Activated naive CD4-positive, alpha-beta T cell treated with anti-CD3 and anti-CD28 coated beads, Interleukin-2, amount 50 U/mL, for 72 hours (primary cell): ENCODE results near the gene TBC1D20. TPM values are rescaled to one million over a fixed set of nuclear protein-coding genes. Genes with fewer than 3 reads are reported as not detected.
"Not testable (repeated sequence)": the region's sequence is repeated elsewhere in the genome, so short reads cannot be mapped to it uniquely, and the experiment has no call there.

Experiments used
- ATAC-seq, 2 donors: fragments of 150-1000 bp; cut with Tn5 transposase; 2 replicates each; pipeline ENCODE4 v1.10.0; 2021; ENCODE audit warnings: mild to moderate bottlenecking in 2 of 2, moderate library complexity in 2 of 2
- DNase-seq, 2 donors: peaks; one replicate each; pipeline ENCODE4 v3.0.0; 2021 to 2022; ENCODE audit warnings: low spot score in 2 of 2
- H3K27ac Mint-ChIP-seq, 2 donors: one replicate each; pipeline ENCODE4 v1.8.0; 2022; ENCODE audit warnings: mild to moderate bottlenecking in 2 of 2, mixed read lengths in 2 of 2
- H3K36me3 Mint-ChIP-seq, 2 donors: one replicate each; pipeline ENCODE4 v1.8.0; 2022; ENCODE audit warnings: mixed read lengths in 2 of 2
- H3K9me3 Mint-ChIP-seq, 2 donors: one replicate each; pipeline ENCODE4 v1.8.0; 2022; ENCODE audit warnings: mixed read lengths in 2 of 2
- total RNA-seq, 2 donors: library from RNA; stranded (reverse); gene quantifications; one replicate each; pipeline ENCODE4 v1.2.3, GENCODE V29; 2022

Gene TBC1D20
- 10 to 100 TPM; 20.2 to 23.9 TPM for total RNA-seq

- ATAC-seq (peak; percentile 97 to 98), DNase-seq (peak; percentile 87 to 90)
- Mint-ChIP-seq H3K36me3 (peaks cover 5 to 12% of the 10 kb centered on the region in 2 donors), H3K27ac (peak within 1 kb of the TSS; percentile 93 to 95), H3K9me3 (peaks cover 0 to 4% of the 10 kb centered on the region in 2 donors)
These were observed at the start of gene TBC1D20 for GRCh38 chr20:462199-462991. TBC1D20 (minus strand) TSS chr20:462533; CDS start chr20:462405, 128 bp downstream.

- ATAC-seq, H3K9me3 Mint-ChIP-seq, DNase-seq, H3K27ac Mint-ChIP-seq: not testable (repeated sequence)
- peaks cover 7 to 11% of the 10 kb centered on the region in 2 donors for H3K36me3 Mint-ChIP-seq
These were observed 48.2 kb upstream of the TBC1D20 start for GRCh38 chr20:510328-511057.

- H3K27ac Mint-ChIP-seq, H3K9me3 Mint-ChIP-seq, ATAC-seq, H3K36me3 Mint-ChIP-seq, DNase-seq: not testable (repeated sequence)
These were observed 46.0 kb upstream of the TBC1D20 start for GRCh38 chr20:508364-508787.

- H3K27ac Mint-ChIP-seq, result no peak overlapping the region
- DNase-seq, result no peak
- peaks cover 7 to 9% of the 10 kb centered on the region in 2 donors for H3K36me3 Mint-ChIP-seq
- no peak for ATAC-seq
- H3K9me3 Mint-ChIP-seq, result no peaks in the 10 kb centered on the region
These were observed 45.5 kb upstream of the TBC1D20 start for GRCh38 chr20:507761-508332.

GRCh38 chr20:507006-507758, 44.8 kb upstream of the TBC1D20 start:
- ATAC-seq, result no peak
- DNase-seq, result no peak
- Mint-ChIP-seq H3K36me3 (peaks cover 7 to 9% of the 10 kb centered on the region in 2 donors), H3K9me3 (no peaks in the 10 kb centered on the region), H3K27ac (peak overlapping the region in 1 of 2 donors; percentile 82)

GRCh38 chr20:504632-505075, 42.3 kb upstream of the TBC1D20 start:
- ATAC-seq, result no peak

GRCh38 chr20:503048-503737, 40.9 kb upstream of the TBC1D20 start:
- no peak for DNase-seq
- Mint-ChIP-seq H3K36me3 (peaks cover 7 to 9% of the 10 kb centered on the region in 2 donors), H3K27ac (peak overlapping the region in 1 of 2 donors; percentile 0), H3K9me3 (no peaks in the 10 kb centered on the region)
- no peak for ATAC-seq

More at GRCh38 chr20:504632-505075, 42.3 kb upstream of the TBC1D20 start:
- no peaks in the 10 kb centered on the region for H3K9me3 Mint-ChIP-seq
- no peak for DNase-seq
- H3K27ac Mint-ChIP-seq, result no peak overlapping the region
- peaks cover 7 to 9% of the 10 kb centered on the region in 2 donors for H3K36me3 Mint-ChIP-seq

GRCh38 chr20:497979-498378, 35.6 kb upstream of the TBC1D20 start:
- no peak for DNase-seq
- peaks cover 0 to 6% of the 10 kb centered on the region in 2 donors for H3K36me3 Mint-ChIP-seq
- no peak overlapping the region for H3K27ac Mint-ChIP-seq
- ATAC-seq, result no peak
- no peaks in the 10 kb centered on the region for H3K9me3 Mint-ChIP-seq

GRCh38 chr20:496126-496696, 33.9 kb upstream of the TBC1D20 start:
- Mint-ChIP-seq H3K9me3 (no peaks in the 10 kb centered on the region), H3K27ac (no peak overlapping the region), H3K36me3 (peaks cover 0 to 6% of the 10 kb centered on the region in 2 donors)
- no peak for DNase-seq
- no peak for ATAC-seq

GRCh38 chr20:492159-492558, 29.8 kb upstream of the TBC1D20 start:
- H3K36me3 Mint-ChIP-seq, result no peaks in the 10 kb centered on the region
- no peak for DNase-seq
- H3K9me3 Mint-ChIP-seq, result no peaks in the 10 kb centered on the region
- H3K27ac Mint-ChIP-seq, result no peak overlapping the region
- ATAC-seq, result no peak

- ATAC-seq, result no peak
- Mint-ChIP-seq H3K9me3 (no peaks in the 10 kb centered on the region), H3K27ac (no peak overlapping the region), H3K36me3 (no peaks in the 10 kb centered on the region)
- DNase-seq, result no peak
These were observed 25.3 kb upstream of the TBC1D20 start for GRCh38 chr20:487655-488054.

- DNase-seq, result no peak
- ATAC-seq, result no peak
- no peaks in the 10 kb centered on the region for H3K36me3 Mint-ChIP-seq
These were observed 21.7 kb upstream of the TBC1D20 start for GRCh38 chr20:483815-484644.

GRCh38 chr20:481167-481566, 18.8 kb upstream of the TBC1D20 start:
- H3K36me3 Mint-ChIP-seq, result no peaks in the 10 kb centered on the region
- H3K27ac Mint-ChIP-seq, result peak overlapping the region in 1 of 2 donors; percentile 81
- ATAC-seq, result no peak
- no peaks in the 10 kb centered on the region for H3K9me3 Mint-ChIP-seq
- no peak for DNase-seq

More at GRCh38 chr20:483815-484644, 21.7 kb upstream of the TBC1D20 start:
- Mint-ChIP-seq H3K27ac (no peak overlapping the region), H3K9me3 (no peaks in the 10 kb centered on the region)

- DNase-seq, result no peak
- Mint-ChIP-seq H3K9me3 (no peaks in the 10 kb centered on the region), H3K36me3 (no peaks in the 10 kb centered on the region), H3K27ac (no peak overlapping the region)
- ATAC-seq, result no peak
These were observed 17.7 kb upstream of the TBC1D20 start for GRCh38 chr20:480044-480443.

GRCh38 chr20:479487-479886, 17.2 kb upstream of the TBC1D20 start:
- DNase-seq (no peak), ATAC-seq (no peak)
- Mint-ChIP-seq H3K36me3 (no peaks in the 10 kb centered on the region), H3K9me3 (no peaks in the 10 kb centered on the region), H3K27ac (no peak overlapping the region)
